Measurements from ENCODE around the gene DOP1B.
"Not testable (repeated sequence)": the region's sequence is repeated elsewhere in the genome, so short reads cannot be mapped to it uniquely, and the experiment has no call there.

Gene DOP1B

DNA sequence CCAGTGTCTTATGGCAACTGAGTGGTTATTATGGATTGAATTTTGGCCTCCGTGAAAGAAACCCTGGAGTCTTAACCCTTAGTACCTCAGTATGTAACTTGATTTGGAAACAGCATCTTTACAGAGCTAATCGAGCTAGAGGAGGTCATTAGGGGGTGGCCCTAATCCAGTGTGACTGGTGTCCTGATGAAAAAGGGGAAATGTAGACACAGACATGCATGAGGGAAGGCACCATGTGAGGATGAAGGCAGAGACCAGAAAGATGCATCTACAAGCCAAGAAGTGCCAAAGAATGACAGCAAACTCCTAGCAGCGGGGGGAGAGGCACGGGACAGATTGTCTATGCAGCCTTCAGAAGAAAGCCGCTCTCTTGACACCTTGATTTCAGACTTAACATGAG lies 14.7 kb downstream of the DOP1B start:
- DNase-seq (ENCODE audit: low spot score): no peak

DNA sequence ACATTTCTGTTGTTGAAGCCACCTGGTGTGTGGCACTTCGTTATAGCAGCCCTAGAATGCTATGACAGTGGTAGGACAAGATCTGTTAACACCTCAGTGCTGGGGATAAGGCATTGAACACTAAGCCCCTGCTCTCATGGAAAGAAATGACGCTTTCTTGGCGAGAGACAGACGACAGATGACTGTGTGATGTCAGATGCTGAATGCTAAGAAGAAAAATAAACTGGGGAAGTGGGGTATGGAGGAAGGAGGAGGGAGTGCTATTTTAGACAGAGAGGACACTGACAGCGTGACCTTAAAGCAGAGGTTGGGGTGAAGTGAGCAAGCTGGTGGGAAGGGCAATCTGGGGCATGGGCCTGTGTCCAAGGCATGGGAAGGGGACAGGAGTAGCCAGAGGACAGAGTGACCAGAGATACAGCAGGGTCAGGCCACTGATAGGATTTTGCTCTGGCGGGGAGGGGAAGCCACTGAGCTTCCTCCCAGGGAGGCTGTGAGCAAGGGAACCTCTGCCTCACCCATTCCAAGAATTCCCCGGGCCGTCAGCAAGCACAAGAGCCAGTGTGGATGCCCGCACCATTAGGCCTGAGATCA lies 15.2 kb downstream of the DOP1B start:
- DNase-seq (ENCODE audit: low spot score): no peak

DNA sequence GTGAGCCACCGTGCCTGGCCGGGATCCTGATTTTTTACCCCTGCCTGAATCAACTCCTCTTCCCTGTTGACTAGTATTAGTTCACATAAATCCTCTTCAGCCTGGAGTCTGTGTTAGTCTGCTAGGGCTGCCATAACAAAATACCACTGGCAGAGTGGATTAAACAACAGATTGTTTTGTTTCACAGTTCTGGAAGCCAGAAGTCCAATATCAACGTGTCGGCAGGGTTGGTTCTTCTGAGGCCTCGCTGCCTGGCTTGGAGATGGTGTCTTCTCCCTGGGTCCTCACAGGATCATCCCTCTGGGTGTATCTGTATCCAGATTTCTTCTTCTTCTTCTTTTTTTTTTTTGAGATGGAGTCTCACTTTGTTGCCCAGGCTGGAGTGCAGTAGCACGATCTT lies 18.2 kb downstream of the DOP1B start:
- no peak for DNase-seq (ENCODE audit: low spot score)

- DNase-seq (ENCODE audit: low spot score): no peak
Observed at GRCh38 chr21:36175771-36176565, 19.3 kb downstream of the DOP1B start.

- no peak for DNase-seq (ENCODE audit: low spot score)
Observed at GRCh38 chr21:36178349-36178748, 21.7 kb downstream of the DOP1B start.

- DNase-seq (ENCODE audit: low spot score): no peak
Observed at GRCh38 chr21:36179145-36179544, 22.5 kb downstream of the DOP1B start.

DNA sequence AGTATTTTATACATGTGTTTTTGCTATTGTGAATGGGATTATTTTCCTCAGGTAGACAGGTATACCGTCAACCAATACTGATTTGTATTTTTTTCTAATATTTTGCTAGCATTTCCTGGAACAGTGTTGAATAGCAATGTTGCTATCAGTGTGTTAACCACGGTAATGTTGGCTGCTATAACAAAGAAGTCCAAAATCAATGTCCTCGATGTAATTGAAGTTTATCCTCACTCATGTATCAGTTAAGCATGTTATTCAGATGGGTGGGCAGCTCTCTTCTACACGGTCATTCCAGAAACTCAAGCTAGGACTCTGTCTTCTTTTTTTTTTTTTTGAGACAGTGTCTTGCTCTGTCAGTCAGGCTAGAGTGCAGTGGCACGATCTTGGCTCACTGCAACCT lies 24.3 kb downstream of the DOP1B start:
- no peak for DNase-seq (ENCODE audit: low spot score)

GRCh38 chr21:36183144-36183795 lies 26.6 kb downstream of the DOP1B start:
- no peak for DNase-seq (ENCODE audit: low spot score)

- DNase-seq (ENCODE audit: low spot score): no peak
Observed at GRCh38 chr21:36184545-36184944, 27.9 kb downstream of the DOP1B start.

DNA sequence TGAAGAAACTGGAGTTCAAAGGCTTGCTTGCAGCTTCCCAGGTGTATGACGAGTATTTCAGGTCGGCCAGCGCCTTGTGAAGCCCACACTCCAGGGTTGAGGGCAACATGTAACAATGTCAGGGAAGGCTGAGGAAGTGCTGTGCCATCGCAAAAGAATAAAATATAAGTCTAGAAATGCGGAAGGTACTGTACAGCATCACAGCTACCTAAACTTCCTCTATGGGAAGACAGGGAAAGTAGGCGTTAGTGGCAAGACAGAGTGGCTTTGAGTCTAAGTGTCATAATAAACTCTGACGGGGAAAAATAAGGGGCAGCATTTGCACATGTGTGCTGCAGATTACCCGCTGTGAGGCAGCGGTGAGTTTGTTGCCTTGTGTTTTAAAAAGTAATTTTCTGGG lies 28.9 kb downstream of the DOP1B start:
- DNase-seq (ENCODE audit: low spot score): no peak

DNA sequence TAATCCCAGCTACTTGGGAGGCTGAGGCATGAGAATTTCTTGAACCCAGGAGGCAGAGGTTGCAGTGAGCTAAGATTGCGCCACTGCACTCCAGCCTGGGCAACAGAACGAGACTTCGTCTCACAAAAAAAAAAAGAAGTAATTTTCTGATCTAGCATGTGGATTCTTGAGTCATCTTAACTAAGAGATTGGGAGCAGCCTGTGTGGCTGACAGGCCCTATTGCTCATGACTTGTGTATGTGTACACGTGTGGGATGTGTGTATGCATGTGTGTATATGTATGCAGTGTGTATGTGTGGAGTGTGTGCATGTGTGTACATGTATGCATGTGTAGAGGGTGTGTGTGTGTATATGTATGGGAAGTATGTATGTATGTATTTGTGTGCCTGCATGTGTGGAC lies 29.5 kb downstream of the DOP1B start:
- no peak for DNase-seq (ENCODE audit: low spot score)

DNA sequence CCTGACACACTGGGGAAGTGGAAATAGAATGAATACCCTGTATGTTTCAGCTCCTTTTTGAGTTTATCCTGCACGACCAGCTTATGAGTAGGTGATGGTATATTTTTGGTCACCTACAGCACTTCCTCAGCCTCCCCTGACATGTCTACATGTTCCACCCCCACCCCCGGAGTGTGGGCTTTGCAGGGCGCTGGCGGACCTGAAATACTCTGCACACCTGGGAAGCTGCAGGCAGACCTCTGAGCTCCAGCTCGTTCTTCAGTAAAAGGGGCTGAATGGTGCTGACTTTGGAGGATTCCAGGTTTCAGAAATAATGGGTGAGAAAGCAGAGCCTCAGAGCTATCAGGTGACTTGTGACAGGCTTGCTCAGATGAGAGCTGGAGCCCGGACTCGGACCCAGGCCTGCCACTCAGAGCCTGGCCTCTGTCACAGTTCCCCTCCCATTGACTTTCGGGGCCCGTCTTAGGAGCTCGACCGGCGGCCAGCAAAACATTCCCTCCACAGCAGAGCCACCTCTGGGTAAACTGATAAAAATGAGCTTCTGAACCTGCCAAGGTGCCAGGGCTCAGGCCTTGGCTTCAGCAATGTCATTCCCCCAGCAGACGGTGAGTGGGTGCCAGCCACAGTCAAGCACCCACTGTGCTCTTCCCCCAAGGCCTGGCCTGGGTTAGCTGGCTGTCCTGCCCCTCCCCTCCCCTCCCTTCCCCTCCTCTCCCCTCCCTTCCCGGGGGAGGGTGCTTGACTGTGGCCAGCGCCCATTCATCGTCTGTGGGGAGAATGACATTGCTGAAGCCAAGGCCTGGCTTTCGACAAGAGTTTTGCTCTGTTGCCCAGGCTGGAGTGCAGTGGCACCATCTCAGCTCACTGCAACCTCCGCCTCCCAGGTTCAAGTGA lies 30.1 kb downstream of the DOP1B start:
- no peak for DNase-seq (ENCODE audit: low spot score)

GRCh38 chr21:36188081-36188681 lies 31.6 kb downstream of the DOP1B start:
- no peak for DNase-seq (ENCODE audit: low spot score)

DNA sequence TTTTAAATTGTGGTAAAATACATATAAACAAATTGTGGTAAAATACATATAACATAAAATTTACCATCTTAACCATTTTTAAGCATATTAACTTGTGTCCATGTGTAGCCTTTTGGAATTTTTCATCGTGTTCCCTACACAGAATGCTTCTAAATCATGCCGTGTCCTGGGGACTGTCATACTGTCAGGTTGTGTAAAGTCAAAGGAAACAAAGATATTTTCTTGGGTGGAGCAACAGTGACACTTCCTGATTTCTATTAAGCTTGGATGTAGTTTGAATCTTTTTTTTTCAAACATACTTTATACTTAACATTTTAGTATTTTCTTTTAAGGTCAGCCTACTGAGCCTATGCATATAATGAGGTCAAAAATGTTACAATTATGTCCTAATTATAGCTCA lies 32.3 kb downstream of the DOP1B start:
- no peak for DNase-seq (ENCODE audit: low spot score)

DNA sequence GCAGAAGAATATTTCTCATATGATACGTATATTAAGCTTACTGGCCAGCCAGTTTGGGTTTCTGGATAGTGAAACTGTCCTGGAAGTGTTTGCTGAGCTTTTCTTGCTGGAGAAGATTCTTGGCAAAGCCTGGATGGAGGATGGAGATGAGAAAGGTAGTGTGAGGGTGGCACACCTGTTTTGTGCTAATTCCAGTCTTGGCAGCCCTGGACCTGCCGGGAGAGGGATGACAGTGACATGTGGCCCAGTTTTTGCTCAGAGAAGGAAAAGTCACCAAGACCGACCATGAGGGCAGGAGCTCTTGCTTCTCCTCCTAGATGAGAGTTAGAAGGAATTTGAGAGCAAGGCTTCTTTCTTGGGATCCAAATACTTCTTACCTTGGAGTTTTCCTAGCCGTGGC lies 34.1 kb downstream of the DOP1B start:
- no peak for DNase-seq (ENCODE audit: low spot score)

- DNase-seq (ENCODE audit: low spot score): no peak
Observed at GRCh38 chr21:36193200-36193599, 36.6 kb downstream of the DOP1B start.

DNA sequence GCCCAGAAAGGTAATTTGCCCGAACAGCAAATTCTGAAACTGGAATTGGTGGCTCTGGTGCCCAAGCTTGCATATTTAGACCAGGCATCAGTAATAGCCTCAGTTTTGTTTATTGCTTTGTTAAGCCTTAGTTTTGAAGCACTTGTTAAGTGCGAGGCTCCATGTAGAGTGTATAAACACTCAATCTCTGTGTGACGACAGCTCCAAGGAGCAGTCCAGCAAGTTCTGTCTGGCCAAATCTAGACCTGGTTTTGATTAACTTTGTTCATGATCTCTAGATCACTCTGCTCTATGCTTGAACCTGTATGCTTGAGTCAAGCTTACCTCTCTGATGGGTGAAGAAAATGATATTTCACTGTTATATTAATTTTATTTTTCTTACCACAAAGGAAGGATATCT lies 37.4 kb downstream of the DOP1B start:
- no peak for DNase-seq (ENCODE audit: low spot score)

DNA sequence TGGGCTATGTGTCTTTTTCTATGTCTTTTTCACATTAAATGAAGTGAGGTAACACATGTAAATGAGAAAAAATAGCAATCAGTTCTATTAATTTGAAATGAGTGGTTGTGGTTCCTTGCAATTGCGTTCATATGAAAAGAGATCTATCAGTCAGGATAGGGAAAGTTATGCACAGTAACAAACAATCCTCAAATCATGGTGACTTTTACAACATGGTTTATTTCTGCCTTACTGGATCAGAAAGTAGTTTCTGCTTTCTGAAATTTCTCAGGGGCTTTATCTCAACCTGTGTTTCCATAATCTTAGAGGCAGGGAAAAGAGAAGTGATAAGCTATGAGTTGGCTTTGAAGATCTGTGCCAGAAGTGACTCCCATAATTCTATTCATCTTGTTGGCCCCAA lies 39.0 kb downstream of the DOP1B start:
- DNase-seq (ENCODE audit: low spot score): no peak

- no peak for DNase-seq (ENCODE audit: low spot score)
Observed at GRCh38 chr21:36199021-36199420, 42.4 kb downstream of the DOP1B start.

DNA sequence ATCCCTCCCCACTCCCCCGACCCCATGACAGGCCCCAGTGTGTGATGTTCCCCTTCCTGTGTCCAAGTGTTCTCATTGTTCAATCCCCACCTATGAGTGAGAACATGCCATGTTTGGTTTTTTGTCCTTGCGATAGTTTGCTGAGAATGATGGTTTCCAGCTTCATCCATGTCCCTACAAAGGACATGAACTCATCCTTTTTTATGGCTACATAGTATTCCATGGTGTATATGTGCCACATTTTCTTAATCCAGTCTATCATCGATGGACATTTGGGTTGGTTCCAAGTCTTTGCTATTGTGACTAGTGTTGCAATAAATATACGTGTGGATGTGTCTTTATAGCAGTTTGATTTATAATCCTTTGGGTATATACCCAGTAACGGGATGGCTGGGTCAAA lies 43.0 kb downstream of the DOP1B start:
- DNase-seq (ENCODE audit: low spot score): not testable (repeated sequence)

DNA sequence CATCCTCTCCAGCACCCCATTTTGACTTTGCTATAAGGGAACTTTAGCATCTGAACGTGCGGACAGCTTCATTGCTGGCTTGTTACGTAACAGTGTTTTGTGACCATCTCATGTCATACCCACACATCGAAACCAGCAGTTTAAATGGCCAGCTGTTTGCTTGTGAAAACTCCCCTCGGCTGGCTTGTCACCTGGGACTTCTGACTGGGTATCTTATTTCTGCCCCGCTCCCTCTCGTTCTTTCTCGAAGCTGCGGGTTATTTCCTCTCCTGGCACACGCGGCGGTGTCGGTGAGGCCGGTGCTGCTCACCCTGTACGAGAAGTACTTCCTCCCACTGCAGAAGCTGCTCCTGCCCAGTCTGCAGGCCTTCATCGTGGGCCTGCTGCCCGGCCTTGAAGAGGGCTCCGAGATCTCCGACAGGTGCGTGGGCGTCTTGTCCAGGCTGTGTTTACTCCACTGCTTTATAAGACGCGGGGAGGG lies 43.5 kb downstream of the DOP1B start:
- DNase-seq (ENCODE audit: low spot score): no peak
